HG02885 (cell line): ENCODE data around the gene COL5A1.
"Not testable (repeated sequence)": the region's sequence is repeated elsewhere in the genome, so short reads cannot be mapped to it uniquely, and the experiment has no call there.

Experiments used
- ATAC-seq: cut with Tn5 transposase; IDR thresholded peaks from one replicate; pipeline ENCODE4 v1.9.1; 2021; ENCODE audit warnings: mild to moderate bottlenecking; ENCODE audit not compliant: unreplicated experiment, poor library complexity

Gene COL5A1

DNA sequence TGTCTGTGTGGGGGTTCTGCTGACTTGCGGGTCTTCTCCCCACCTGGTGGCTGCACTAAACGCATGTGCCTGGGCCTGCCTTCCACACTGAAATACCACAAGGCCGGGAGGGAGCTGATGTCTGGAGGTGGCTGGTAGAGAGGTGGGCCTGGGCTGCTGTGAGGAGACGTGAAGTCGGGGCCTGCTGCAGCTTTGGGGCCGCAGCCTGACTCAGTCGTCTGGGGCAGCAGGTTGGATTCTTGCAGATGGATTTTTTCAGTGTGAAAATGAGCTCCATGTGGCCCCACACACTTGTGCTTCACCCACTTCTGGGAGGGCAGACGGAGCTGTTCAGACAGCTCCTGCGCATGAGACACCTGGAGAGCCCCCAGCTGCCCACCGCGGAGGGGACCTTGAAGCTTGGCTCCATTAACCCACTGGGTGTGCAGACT is 29.3 kb downstream of the COL5A1 start:
- ATAC-seq: no peak

DNA sequence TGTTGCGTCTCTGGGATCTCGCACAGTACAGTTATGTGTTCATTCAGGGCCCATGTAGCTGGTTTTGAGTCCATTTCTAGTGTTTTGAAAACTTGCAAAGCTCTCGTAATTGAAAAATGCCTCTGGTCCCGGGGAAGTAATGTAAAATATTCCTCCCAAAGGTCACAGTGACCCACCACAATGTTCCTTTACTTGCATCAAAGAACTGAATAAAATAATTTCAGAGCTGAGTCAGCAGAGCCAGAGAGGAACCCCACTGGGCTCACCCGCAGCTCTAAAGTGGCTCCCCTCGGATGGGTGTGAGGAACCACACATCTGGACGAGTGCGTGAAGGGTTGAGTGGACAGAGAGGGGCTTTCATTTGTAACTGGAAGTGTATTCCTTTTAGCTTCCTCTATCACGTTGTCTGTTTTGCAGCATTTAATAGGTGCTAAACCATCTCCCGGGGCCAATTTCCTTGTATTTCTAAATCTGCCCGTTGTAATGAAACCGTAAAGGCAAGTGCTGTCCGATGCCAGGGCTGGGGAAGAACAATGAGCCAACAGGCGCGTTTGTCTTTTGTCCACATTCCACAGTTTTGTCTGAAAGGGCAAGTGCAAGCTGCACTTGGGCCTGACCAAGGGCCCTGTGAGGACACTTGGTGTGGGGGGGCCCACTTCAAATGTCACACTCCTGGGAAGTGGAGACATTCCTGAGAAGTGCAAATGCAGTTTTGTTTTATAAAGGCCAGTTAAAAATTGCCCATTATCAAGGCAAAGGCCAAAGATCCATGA is 29.9 kb downstream of the COL5A1 start:
- no peak for ATAC-seq

DNA sequence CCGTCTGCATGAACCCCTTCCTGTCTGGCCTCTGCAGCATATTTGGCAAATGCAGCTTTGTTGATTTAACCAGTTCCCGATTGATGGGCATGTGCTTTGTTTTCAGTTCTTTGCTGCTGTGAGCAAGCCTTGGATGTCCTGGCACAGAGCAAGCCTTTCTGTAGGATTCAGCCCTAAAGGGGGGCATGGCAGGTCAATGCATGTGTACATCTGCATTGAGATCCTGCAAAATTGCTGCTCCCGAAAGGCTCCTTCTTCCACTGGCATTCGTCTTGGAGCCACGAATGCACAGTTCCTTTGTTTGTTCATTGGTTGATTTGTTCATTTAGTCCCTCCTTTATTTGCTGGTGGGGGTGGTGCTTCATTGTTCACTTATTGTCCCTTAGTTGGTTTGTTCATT is 34.8 kb downstream of the COL5A1 start:
- no peak for ATAC-seq

DNA sequence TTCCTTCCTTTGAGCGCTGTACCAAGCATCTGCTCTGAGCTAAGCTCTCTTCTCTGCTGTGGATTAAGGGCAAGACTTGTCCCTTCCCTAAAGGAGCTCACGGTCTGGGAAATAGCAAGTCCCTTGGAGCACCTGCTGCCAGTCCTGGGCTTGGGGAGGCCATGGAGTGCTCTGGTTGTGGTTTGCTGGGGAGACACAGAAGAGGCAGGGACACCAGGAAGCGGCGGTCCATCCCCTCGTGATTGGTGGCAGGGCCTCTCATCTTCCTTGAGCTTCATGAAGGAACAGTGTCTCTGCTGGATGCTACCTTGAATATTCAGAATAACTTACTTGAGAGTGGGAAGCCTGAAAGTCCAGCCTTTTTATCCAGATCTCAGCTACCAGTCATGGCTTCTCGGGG is 35.3 kb downstream of the COL5A1 start:
- no peak for ATAC-seq

DNA sequence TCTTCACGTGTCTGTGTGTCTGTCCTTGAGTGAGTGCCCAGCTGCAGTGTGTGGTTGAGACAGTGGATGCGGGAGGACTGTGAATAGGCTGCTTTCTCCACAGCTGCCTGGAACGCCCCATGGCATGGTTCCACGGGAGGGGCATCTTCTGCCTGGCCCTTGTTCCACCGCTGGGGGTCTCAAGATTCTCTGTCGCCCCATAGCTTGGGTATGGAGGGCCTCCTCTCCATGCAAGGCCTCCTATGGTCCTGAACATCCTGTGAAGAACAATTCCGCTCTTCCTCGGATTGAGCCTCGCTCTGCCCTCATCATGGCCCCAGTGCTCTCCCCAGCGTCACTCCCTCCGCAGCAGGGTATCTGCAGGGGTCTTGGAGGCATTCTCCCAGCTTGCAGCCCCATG is 36.1 kb downstream of the COL5A1 start:
- ATAC-seq: no peak

DNA sequence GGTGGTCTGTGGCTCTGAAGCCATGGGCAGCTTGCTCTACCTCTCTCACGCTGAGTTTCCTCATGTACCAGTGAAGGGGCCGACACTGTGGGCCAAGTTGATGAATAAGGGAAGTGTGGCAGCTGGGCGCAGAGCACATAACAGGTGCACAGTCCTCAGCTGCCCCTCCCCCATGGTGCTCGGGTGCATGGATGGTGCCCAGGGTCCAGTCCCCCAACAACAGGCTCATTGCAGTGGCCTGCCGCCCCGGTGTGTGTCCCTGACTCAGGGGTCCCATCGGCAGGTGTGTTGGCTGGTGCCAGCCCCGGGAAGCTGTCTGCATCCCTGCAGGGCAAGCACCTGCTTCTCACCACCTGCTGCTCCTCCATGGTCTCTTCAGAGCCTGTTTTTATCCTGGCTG is 36.6 kb downstream of the COL5A1 start:
- no peak for ATAC-seq

DNA sequence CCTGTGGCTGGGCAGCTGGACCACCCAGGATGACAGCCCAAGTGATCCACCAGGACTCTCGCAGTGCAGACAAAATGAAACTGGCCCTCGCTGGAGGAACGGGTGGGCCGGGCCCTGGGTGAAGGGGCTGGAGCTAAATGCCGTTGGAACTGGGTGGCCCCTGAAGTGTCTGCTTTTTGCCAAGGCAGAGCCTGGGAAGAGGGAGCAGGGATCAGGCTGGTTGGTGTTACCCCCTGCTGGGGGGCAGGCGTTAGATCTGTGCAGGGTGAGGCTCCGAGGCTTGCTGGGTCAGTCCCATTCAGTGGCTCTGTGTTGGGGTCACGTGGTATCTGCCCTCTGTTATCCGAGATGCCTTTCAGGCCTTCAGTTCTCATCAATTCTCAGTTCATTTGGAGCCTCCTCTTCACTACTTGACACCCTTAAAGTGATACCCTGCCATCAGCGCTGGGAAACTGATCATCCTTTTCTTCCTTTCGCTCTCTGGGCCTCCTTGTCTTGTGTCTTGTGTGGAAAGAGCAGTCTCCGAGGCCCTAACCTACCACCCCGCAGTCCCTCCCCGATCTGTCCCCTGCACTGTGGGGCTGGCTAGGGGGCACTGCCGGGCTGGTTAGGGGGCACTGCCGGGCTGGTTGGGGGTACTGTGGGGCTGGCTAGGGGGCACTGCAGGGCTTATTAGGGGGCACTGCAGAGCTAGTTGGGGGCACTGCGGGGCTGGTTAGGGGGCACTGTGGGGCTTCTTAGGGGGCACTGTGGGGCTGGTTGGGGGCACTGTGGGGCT is 37.3 kb downstream of the COL5A1 start:
- no peak for ATAC-seq

DNA sequence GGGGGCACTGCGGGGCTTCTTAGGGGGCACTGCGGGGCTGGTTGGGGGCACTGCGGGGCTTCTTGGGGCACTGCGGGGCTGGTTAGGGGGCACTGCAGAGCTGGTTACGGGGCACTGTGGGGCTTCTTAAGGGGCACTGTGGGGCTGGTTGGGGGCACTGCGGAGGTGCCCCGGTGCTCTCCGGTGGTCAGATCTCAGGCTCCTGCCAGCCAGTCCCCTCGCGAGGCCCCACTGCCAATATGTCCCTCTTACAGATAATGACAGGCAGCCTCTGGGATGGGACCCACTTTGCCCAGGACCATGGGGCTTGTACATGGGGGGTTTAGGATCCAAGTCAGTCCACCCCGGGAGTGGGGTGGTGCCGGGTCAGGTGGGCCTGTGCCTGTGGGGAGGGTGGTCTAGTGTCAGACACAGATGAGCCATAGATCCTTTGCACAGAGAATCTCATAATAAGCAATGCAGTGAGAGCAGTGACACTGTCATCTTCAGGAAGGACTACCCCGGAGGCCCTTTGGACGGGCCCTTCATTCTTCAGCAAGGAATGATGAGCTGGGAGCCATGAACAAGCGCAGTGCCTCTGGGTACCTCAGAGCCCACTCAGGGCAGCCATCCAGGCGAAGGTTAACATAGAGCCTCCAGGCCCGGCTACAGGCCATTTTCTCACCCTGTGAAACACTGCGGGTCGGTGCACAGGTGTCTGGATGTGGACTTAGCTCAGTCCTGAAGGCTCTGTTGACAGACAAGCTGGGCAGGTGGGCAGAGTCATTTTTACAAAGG is 38.2 kb downstream of the COL5A1 start:
- no peak for ATAC-seq

DNA sequence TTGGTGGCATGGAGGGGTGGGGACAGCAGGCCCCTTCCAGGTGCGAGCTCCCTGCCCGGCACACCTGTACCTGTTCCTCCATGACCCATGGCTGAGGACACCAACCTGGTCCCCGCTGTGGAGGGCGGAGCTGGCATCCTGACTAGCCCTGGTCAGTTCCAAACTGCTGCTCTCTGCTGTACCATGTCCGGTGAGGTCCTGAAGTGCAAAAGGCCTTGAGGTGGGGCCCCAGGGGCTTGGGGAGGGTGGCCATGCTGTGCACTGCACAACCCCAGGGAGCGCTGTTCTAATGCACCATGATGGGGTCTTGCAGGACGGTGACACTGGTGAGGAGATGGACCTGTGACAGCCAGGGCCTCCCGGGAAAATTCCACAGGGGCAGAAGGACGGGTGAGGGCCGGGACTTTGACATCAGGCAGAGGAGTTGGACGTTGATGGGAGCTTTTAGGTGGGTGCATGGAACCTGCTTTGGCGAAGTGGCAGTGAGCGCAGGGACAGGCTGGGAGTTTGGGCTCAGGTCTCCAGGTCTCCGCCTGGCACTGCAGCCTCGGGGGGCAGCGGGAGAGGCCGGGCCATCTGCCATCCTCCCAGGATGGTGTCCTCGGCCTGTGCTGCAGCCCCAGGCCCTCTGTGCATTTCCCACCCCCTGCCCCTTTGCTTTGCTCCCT is 38.9 kb downstream of the COL5A1 start:
- ATAC-seq: no peak

DNA sequence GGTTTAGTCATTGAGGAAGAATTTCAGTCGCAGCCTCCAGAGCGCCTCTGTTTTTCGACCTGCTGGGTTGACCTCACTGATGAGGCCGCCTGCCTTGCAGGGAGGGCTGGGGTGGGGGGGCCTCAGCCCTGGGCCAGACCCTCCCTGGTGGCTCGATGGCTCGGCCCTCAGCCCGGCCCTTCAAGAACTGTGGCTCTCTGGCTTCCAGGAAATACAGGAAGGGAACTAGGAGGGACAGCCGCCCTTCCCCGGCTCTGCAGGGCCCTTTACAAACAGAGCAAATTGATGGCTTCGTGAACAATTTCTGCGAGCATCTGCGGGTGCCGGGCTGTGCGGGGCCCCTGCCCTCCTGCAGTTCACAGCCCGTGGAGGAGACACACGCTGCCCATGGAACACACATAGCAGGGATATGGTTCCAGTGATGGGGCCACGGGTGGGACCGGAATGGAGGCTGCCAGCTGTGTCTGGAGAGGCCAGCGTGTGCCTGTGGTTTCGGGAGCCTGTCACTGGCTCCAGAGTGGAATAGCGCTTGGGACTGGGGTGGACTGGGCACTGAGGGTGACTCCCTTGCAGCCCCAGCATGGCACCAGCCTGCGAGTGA is 39.6 kb downstream of the COL5A1 start:
- no peak for ATAC-seq

DNA sequence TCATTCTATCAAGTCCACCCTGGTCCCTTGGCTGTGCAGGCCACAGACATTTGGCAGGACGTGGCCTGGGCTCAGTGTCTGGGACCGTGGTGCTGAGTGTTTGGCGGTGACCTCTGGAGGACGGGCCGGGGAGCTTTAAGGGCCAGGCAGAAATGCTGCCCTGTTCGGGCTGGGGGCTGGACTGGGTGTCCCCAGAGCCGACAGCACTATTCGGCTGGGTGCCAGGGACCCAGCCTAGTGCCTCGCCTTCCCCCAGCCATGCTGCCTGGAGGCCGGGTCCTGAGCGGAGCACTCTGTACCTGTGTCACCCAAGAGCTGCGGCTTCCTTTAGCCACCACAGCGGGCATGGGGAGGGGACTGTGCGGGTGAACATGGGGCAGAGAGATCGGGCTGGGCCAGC is 40.4 kb downstream of the COL5A1 start:
- ATAC-seq: no peak

DNA sequence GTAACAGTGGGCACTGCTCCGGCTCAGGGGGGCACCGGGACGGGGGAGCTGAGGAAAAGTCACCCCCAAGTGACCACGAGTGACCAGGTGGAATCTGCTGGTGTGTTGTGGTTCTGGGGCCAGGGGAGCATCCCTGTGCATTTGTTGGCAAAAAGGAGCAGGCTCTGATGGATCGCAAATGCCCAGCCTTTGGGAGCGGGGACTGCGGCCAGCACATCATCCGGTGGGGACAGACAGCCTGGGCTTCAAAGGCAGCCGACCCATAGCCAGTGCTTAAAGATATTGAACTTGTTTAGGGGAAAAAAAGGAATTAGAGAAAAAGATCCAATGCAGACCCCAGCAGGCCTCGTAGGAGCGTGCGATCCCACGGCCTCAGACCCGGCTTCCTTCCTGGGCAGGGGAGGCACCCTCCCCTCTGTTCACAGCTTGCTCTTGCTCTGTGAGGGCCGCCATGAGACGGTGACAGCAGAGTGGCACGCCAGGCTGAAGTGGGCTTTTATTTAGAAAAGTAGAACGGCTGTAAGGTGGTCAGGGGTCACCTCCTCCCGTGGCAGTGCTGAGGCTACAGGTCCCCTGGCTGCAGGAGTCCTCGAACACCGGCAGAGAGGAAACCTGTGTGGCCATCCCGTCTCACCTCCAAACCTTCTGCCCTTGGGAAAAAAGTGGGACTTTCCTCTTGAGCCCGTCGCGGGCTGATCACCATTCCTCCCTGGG is 41.2 kb downstream of the COL5A1 start:
- no peak for ATAC-seq

DNA sequence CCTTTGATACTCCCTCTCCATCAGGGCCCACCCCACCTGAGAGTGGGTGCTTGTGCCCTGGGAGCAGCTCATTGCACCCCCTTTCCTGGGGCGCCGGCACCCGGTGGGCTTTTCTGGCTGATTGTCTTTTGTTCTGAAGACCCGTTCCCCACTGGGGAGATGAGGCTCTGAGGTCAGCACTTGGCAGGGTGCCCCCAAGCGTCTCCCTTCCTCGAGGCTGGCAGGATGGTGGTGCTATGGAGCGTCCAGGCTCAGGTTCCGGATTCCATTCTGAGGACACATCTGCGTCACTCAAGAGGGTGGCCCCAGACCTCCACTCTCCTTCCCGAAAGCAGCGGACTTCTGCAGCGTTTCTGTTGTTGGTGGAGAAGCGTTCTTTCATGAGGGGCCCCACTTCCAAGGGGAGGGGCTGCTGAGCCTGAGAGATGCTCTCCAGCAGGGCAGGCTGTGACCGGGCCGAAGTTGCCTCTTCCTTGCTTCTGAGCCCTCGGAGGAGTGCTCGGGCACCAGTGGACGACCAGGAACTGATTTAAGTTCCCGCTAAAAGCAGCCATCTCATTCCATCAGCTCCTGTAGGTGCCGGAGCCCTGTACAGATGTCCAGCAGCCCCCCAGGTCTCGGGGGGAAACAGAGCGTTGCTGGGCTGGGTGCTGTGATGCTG is 42.2 kb downstream of the COL5A1 start:
- no peak for ATAC-seq

DNA sequence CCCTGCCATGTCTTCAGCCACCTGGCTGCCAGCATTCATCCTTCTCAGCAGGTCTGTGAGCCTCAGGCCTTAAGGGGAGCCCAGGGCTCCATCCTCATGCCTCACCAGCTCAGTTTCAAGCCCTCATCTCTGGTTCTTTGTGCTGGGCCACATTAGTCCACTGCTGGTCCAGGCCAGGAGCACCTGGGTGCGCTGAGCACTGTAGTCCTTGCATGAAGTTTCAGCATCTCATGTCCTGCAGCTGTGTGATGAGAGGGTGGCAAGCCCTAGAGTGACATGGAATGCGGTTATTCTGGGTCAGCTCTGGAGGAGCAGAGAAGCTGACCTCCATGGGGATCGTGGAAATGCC is 42.7 kb downstream of the COL5A1 start:
- ATAC-seq: no peak

DNA sequence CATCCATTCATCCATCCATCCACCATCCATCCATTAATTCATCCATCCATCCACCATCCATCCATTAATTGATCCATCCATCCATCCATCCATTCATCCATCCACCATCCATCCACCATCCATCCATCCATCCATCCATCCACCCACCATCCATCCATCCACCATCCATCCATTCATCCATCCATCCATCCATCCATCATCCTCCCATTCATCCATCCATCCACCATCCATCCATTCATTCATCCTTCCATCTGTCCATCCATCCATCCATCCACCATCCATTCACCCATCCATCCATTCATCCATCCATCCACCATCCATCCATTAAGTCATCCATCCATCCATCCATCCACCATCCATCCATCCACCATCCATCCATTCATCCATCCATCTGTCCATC is 43.3 kb downstream of the COL5A1 start:
- not testable (repeated sequence) for ATAC-seq

DNA sequence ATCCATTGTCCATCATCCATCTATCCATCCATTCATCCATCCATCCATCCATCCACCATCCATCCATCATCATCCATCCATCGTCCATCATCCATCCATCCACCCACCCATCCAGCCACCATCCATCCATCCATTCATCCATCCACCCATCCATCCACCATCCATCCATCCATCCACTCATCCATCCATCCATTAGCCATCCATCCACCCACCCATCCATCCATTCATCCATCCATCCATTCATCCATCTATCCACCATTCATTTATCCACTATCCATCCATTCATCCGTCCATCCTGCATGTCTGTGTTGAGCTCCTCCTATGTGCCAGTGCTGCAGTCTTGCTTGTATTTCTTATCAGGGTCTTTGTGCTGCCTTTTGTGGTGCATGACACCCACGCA is 44.2 kb downstream of the COL5A1 start:
- ATAC-seq: no peak

DNA sequence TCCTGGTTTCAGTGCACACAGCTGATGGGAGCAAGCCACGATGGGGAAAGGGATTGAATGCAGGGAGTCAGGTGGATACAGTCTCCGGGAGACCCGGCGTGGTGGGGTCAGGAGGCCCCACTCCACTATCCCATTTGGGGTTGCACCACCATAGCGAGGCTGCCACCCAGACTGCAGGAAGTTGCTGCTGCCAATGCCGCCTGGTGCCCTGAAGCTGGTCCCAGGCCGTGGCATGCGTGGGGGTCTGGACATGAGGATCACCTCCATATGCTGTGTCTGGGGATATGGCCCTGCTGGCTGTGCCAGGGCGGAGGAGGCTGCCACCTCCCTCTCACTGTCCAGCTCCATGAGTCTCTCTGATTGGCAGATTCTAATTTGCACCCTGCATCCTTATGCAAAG is 45.3 kb downstream of the COL5A1 start:
- no peak for ATAC-seq

DNA sequence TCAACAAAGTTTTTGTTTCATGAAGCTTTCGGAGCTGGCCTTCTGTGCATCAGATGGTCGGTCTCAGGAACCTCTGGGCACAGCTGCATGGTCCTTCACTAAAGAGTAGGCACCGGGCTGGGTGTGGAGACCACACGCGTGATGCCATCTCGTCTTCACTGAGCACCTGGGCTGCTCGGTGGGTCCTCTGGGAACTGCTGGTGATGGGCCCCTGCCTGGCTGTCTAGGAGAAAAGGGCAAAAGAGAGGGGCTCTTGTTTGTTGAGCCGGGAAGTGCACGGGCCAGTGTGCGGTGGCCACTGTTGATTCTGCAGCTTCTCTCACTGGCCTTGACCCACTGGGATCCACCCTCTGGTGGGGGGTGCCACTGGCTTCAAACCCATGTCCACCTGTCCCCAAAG is 46.0 kb downstream of the COL5A1 start:
- no peak for ATAC-seq

DNA sequence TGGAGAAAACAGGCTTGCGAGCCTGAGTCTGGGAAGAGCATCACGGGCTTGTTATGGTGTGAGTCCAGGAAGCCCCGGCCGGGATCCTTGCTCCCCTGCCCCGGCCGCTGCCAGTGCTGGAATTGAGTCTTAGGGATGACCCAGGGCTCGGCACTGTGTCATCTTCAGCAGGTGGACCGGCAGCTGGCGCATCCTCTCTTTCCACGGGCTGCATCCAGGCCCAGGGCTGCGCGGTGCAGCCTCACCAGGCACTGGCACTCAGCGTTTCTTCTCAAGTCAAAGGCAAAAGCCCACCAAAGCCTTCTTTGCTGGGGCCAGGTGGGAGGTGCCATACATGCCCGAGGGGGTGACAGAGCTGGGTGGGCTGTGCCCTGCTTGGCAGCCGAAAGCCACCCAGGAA is 46.6 kb downstream of the COL5A1 start:
- no peak for ATAC-seq
